ENCODE measurements around the gene NF2.

NF2 gene

GRCh38 chr22:29642694-29643093, 39.3 kb downstream of the NF2 start:
- TF ChIP-seq PPARA (CRISPR knock-in tag; IDR thresholded peaks at IDR 0.05; ENCODE audit: borderline replicate concordance) (no peak), TSHZ2 (CRISPR knock-in tag; IDR thresholded peaks at IDR 0.05) (no peak), PATZ1 (CRISPR knock-in tag; IDR thresholded peaks at IDR 0.05; ENCODE audit: borderline replicate concordance) (no peak), ZNF565 (CRISPR knock-in tag; conservative IDR thresholded peaks at IDR 0.05; ENCODE audit: low read depth) (no peak), ZFP30 (CRISPR knock-in tag; IDR thresholded peaks at IDR 0.05) (no peak), CREB5 (CRISPR knock-in tag; IDR thresholded peaks at IDR 0.05; ENCODE audit: low read depth) (no peak), RARB (CRISPR knock-in tag; IDR thresholded peaks at IDR 0.05) (no peak), ZC3H10 (CRISPR knock-in tag; IDR thresholded peaks at IDR 0.05) (no peak), ISL1 (CRISPR knock-in tag; IDR thresholded peaks at IDR 0.05) (no peak), TOX (CRISPR knock-in tag; IDR thresholded peaks at IDR 0.05; ENCODE audit: borderline replicate concordance) (no peak), ZNF70 (CRISPR knock-in tag; IDR thresholded peaks at IDR 0.05) (no peak), POU6F1 (CRISPR knock-in tag; IDR thresholded peaks at IDR 0.05; ENCODE audit: borderline replicate concordance, low read depth) (no peak), BACH2 (CRISPR knock-in tag; IDR thresholded peaks at IDR 0.05; ENCODE audit: borderline replicate concordance) (no peak), SNAI2 (CRISPR knock-in tag; IDR thresholded peaks at IDR 0.05) (no peak), ESRRG (CRISPR knock-in tag; IDR thresholded peaks at IDR 0.05) (no peak), TCF4 (CRISPR knock-in tag; IDR thresholded peaks at IDR 0.05; ENCODE audit: borderline replicate concordance) (no peak), ZFP3 (CRISPR knock-in tag; IDR thresholded peaks at IDR 0.05) (no peak), GLIS3 (CRISPR knock-in tag; IDR thresholded peaks at IDR 0.05) (no peak)
- no peak for ATAC-seq

GRCh38 chr22:29647954-29648737, 44.7 kb downstream of the NF2 start:
- no peak for ATAC-seq
- no peak for TF ChIP-seq TSHZ2 (CRISPR knock-in tag; IDR thresholded peaks at IDR 0.05)
- no peak for TF ChIP-seq ZNF8 (CRISPR knock-in tag; IDR thresholded peaks at IDR 0.05)
- TF ChIP-seq TCF4 (CRISPR knock-in tag; IDR thresholded peaks at IDR 0.05; ENCODE audit: borderline replicate concordance) = no peak
- no peak for TF ChIP-seq RARB (CRISPR knock-in tag; IDR thresholded peaks at IDR 0.05)
- no peak for TF ChIP-seq POU6F1 (CRISPR knock-in tag; IDR thresholded peaks at IDR 0.05; ENCODE audit: borderline replicate concordance, low read depth)
- TF ChIP-seq OSR1 (CRISPR knock-in tag; IDR thresholded peaks at IDR 0.05) = no peak
- TF ChIP-seq TOX (CRISPR knock-in tag; IDR thresholded peaks at IDR 0.05; ENCODE audit: borderline replicate concordance) = no peak
- no peak for TF ChIP-seq PATZ1 (CRISPR knock-in tag; IDR thresholded peaks at IDR 0.05; ENCODE audit: borderline replicate concordance)
- TF ChIP-seq ZFP3 (CRISPR knock-in tag; IDR thresholded peaks at IDR 0.05) = no peak
- TF ChIP-seq SNAI2 (CRISPR knock-in tag; IDR thresholded peaks at IDR 0.05) = no peak
- no peak for TF ChIP-seq CSRNP3 (CRISPR knock-in tag; IDR thresholded peaks at IDR 0.05)

Data from SK-N-SH treated with all-trans-retinoic acid at 6 μM for 48 hours (cell line).